Central memory CD4-positive, alpha-beta T cell (primary cell): ENCODE results near the gene AKAP1.

Experiments used
- DNase-seq: peaks from one replicate; pipeline ENCODE4 v3.0.0; 2022

The AKAP1 gene

DNA sequence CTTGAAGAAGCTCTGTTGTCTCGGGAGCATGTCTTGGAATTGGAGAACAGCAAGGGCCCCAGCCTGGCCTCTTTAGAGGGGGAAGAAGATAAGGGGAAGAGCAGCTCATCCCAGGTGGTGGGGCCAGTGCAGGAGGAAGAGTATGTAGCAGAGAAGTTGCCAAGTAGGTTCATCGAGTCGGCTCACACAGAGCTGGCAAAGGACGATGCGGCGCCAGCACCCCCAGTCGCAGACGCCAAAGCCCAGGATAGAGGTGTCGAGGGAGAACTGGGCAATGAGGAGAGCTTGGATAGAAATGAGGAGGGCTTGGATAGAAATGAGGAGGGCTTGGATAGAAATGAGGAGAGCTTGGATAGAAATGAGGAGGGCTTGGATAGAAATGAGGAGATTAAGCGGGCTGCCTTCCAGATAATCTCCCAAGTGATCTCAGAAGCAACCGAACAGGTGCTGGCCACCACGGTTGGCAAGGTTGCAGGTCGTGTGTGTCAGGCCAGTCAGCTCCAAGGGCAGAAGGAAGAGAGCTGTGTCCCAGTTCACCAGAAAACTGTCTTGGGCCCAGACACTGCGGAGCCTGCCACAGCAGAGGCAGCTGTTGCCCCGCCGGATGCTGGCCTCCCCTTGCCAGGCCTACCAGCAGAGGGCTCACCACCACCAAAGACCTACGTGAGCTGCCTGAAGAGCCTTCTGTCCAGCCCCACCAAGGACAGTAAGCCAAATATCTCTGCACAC is 21.2 kb downstream of the AKAP1 start:
- no peak for DNase-seq

DNA sequence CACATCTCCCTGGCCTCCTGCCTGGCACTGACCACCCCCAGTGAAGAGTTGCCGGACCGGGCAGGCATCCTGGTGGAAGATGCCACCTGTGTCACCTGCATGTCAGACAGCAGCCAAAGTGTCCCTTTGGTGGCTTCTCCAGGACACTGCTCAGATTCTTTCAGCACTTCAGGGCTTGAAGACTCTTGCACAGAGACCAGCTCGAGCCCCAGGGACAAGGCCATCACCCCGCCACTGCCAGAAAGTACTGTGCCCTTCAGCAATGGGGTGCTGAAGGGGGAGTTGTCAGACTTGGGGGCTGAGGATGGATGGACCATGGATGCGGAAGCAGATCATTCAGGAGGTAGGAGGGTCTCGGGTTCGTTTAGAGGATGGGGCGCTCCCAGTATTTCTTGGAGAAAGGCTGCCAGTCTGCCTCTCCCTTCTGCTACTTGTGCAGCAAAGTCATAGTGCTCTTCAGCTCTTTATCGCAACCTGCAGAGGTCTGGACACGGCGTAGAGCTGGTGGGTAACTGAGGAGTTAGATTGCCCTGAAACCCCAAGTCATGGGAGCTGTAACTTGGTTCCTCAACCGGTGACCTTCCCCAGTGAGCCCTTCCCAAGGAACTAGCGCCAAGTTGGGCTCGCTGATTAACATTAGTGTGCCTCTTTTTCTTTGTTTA is 21.9 kb downstream of the AKAP1 start:
- DNase-seq, result no peak

GRCh38 chr17:57107498-57108101 is 22.6 kb downstream of the AKAP1 start:
- DNase-seq, result no peak

DNA sequence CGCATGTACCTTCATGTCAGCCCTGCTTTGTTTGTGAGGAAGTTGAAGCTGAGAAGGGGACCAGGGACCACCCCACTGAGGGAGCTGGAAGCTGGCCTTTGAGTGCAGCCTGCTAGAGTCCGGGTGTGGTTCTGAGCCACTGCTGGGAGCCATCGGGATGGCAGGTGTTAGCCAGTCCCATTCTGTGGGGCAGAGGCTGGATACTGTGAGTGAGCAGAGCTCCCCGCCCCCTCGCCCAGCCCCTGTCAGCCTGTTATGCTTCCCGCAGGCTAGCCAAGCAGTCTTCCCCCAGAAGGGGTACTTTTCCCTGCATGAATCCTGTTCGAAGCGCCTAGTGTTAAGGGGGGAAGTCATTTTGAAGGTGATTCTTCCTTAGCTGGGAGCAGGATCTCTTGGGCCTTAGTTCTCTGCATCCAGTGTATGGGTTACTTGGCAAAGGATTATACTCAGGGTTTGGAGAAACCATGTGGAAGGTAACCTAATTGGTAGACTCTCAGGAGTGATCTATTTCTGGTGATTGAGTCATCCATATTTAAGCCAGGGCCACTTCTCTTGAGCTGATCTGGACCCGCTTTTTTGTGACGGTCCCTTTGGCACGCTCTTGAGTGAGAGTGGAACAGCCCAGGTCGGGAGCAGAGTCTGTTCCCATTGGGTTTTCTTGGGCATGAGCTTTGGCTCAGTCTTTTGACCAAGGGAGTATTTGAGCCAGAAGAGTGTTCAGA is 23.8 kb downstream of the AKAP1 start:
- DNase-seq, result no peak

DNA sequence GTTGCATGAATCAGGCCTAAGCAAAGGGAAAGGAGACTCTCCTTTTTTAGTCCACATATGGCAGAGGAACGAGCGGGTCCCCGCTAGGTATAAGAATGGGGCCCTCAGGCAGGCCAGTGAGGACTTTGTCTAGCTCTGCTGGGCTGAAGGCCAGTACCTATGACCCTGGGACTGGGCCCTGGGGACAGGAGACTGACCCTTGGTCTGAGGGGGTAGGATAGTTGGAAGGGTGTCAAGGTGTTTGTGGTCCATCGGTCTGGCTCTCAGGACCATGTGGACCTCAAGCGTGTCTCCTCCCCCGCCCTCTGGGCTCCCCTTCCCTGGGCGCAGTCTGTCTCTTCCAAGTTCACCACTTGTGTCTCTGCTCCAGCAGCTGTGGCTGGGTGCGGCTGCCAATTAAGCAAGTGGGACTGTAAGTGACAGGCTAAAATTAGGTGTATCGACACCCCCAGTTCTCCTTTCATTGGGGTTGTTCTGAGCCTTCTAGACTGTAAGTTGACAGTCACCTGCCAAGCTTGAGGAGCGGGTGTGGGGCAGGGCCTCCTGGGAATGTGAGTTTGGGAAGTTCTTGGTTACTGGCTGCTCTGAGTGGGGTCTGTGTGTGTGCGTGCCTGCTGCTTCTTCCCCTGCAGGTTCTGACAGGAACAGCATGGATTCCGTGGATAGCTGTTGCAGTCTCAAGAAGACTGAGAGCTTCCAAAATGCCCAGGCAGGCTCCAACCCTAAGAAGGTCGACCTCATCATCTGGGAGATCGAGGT is 24.5 kb downstream of the AKAP1 start:
- DNase-seq, result no peak

DNA sequence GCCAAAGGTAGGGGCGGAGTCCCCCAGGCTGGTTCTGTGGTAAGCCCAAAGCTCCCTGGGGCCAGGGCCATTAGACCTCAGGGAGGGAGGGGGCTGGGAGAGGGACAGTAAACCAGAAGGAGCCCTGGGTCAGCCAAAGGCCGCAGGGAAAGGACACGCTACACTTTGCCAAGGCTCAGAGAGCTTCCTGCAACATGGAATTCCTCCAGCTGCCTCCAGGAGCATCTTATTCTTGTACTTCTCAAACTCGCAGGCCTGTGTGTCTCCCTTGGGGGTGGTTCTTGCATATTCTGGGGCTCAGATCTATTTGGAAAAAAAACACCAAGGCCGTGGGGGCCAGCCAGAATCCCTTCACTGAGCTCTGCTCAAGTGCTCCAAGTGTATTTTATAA is 25.1 kb downstream of the AKAP1 start:
- no peak for DNase-seq

DNA sequence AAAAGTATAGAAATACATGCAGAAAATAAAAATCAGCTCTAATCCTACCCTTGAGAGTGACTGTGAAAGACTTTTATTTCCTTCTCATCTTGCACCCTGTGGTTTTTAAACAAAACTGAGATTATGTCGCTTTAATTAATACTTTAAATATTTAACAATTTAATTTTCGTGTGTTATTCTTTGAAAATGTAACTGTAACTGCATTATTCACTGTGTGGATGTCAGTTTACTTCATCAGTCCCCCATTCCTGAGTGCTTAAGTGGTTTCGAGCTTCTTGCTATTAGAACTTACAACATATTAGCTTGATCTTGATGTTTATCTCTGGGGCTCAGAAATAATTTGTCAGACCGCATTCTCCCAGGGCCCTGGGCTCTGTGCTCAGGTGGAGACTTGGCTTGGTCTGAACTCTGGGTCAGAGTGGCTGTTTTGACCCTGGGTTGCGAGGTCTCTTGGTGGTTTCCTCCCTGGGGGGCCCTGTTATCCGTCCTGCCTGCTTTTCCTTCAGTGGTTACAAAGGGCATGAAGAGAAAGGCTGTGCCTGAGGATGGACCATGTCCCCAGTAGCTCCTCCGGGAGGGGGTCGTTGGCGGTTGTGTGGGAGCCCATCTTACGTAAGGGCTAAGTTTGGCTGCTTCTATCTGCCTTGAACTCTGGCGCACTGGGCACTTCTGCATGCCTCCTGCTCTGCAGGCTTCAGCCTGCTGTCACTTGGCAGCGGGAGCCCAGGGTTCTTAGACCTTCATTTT is 25.7 kb downstream of the AKAP1 start:
- DNase-seq, result no peak

DNA sequence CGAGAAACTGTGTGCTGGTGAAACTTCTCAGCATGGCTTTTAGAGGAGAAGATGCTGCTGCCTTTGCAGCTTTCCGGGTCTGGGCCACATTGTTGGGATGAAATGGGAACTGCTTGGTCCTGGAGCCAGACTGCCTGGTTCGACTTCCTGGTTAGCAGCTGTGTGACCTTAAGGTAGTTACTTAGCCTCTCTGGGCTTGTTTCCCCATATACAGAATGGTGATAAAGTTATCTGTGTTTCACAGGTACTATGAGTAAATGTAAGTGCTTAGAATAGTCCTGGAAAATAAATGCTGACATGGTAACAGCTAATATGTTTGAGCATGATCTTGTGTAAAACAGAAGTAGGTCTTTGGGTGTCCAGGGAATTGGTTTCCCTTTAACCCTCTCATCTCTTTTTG is 26.3 kb downstream of the AKAP1 start:
- DNase-seq, result no peak

- DNase-seq, result no peak
Measured at GRCh38 chr17:57113011-57113410, 28.0 kb downstream of the AKAP1 start.

GRCh38 chr17:57113656-57114055 is 28.6 kb downstream of the AKAP1 start:
- no peak for DNase-seq

GRCh38 chr17:57114085-57114673 is 29.1 kb downstream of the AKAP1 start:
- DNase-seq, result peak; percentile 34

DNA sequence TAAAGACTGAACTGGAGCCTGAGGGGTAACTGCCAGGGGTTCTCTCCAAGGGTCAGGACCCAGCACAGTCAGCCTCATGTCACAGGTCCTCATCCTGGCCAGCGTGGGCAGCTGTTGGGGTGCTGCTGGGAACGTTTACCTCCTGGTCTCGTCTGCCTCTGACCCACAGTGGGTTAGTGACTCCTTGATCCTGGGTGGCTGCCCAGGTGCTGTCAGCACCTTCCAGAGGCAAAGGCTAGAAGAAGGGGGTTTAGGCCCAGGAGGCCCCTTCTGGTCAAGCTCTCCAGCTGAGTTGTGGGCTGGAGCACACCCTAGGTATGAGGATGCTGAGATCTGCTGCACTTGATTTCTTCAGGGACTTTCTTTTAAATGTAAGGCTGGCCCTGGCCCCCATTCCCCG is 30.3 kb downstream of the AKAP1 start:
- no peak for DNase-seq

GRCh38 chr17:57115916-57116315 is 30.9 kb downstream of the AKAP1 start:
- no peak for DNase-seq

GRCh38 chr17:57117798-57118197 is 32.8 kb downstream of the AKAP1 start:
- DNase-seq, result no peak

DNA sequence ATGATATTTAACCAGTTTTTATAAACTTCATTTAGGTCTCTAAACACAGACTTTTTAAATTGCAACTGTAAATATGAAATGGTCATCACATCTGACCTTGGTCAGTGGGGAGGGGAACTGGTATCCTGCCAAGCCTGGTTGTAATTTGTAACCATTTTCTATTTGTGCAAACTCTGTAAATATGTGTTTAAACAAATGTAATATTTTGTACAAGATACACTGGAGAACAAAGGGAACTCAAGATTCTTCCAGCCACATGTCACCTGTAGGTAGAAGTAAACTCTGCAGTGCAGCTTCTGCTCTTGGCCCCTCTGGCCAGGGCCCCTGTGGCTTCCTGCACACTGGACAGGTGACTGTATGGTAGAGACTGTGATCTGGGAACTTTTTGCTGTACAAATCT is 35.8 kb downstream of the AKAP1 start:
- no peak for DNase-seq

GRCh38 chr17:57121308-57122042 is 36.4 kb downstream of the AKAP1 start:
- DNase-seq, result no peak

DNA sequence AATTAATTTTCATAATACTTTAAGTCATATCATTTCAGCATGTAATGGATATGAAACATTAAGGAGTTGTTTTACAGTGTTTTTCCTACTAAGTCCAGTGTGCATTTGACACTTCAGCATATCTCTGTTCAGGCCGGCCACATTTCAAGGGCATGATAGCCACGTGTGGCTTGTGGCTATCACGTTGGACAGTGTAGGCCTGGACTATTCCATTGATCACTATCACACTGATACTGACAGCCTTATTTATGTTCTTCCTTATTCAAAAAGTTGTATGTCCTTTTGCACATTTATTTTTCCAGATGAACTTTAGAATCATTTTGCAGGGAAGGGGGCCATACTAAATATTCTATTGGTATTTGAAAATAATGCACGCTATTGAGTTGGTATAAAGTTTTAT is 39.0 kb downstream of the AKAP1 start:
- DNase-seq, result no peak

DNA sequence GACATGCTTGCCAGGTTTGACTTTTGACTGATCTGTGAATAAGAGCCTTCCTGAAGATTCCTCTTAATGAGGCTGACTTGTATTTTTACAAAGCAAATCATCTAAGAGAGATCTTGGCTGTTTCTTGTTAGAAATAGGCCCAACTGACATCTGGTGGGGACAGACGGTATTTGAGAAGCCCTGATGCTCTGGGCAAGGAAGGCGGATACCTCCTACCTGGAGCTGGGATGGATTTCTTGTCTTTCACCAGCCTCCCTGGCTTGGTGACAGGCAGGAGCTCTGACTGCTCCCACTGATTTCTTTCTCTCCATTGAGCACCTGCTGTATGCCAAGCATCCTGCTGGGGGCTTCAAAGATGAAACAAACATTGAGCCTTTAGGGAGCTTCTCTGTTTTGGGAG is 40.4 kb downstream of the AKAP1 start:
- DNase-seq, result no peak

DNA sequence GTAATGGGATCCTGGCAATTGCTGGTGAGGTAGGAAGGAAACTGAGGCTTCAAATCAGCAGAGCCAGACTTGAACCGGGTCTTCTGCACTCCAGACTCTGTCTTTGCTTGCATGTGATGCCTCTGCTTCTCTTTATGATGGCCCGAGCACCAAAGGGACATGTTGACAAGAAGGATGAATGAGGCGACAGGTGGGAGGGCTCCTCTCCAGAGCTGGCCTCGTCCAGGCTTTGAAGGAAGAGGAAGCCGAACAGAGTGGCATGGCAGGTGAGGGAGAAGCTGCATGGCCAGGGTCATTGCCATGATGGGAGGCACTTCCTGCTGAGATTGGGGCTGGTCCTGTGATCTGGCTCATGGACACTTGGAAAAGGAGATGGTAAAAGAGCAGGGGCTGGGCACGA is 40.8 kb downstream of the AKAP1 start:
- no peak for DNase-seq

DNA sequence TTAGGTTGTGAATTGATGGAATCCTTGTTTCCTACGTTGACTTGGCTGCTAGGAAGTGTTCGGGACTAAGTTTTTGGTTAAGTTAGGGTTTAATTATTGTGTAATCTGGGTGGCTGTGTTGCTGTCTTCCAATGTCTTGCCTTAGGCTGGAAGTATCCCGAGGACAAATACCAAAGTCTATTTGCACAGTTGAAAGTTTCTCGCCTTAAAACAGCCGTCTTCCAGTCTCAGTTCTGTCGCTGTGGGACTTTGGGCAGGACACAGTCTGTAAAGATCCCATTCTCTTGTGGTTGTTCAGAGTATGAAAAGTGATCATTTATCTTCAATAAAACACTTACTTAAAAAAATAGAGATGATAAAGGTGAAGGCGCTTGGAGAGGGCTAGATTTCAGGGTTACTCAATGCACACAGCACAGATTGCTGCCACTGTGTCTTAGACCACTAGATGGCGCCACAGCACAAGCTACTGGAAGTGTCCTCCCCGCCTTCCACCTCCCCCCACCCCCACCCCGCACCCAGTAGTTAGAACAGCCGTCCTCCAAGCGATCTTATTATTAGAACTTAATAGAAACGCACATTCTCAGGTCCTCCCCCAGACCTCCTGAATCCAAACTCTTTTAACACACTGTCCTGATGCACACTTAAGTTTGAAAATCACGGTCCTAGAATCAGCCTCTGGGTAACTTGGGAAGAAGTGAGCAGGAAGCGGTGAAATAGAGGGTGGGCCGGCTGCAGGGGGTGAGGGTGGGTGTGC is 45.8 kb downstream of the AKAP1 start:
- peak; percentile 64 for DNase-seq
